Adrenal gland (tissue), 5 donors: ENCODE results near the gene SDR42E2.

ENCODE experiments used
- CTCF ChIP-seq, 6 experiments: fragments of 450-650 bp in 4 of 6; fragments of 200-600 bp in 2 of 6; sonication (generic) in 1 of 6; IDR thresholded peaks; 1 replicate in 5 of 6; 2 replicates in 1 of 6; pipeline versions ENCODE4 v1.5.1 to v1.8.0; 2016 to 2021; ENCODE audit warnings: antibody characterized with exemption in 6 of 6, mild to moderate bottlenecking in 2 of 6, moderate library complexity in 1 of 6
- POLR2A ChIP-seq, 2 donors: fragments of 450-650 bp; IDR thresholded peaks; one replicate each; pipeline ENCODE4 v1.6.1; 2017; ENCODE audit warnings: antibody characterized with exemption in 2 of 2, mild to moderate bottlenecking in 2 of 2, moderate library complexity in 1 of 2
- donor health status: DM: no; HTN: no; CAD: no.

- TF ChIP-seq CTCF (IDR thresholded peaks at IDR 0.05) (no peak), POLR2A (IDR thresholded peaks at IDR 0.05) (no peak)
Measured at GRCh38 chr16:22141767-22142166, 20.5 kb upstream of the SDR42E2 start.
